B cell (primary cell): Measurements from ENCODE around the gene DLG2.

Experiments used
- CTCF ChIP-seq: fragments of 200-600 bp; IDR thresholded peaks from one replicate; pipeline ENCODE4 v1.8.0; 2022; ENCODE audit warnings: antibody characterized with exemption, mild to moderate bottlenecking
- EZH2 ChIP-seq: IDR thresholded peaks from 2 replicates; pipeline ENCODE4 v1.6.1; 2012; ENCODE audit warnings: borderline replicate concordance, low read depth, mild to moderate bottlenecking, moderate library complexity, low read length; ENCODE audit not compliant: insufficient read depth, poor library complexity, severe bottlenecking

- no peak for TF ChIP-seq EZH2
- TF ChIP-seq CTCF = no peak
Observed at GRCh38 chr11:83715927-83716535, 1911.1 kb downstream of the DLG2 start.
